ENCODE data around the gene DNAJB14.

DNAJB14 gene

DNA sequence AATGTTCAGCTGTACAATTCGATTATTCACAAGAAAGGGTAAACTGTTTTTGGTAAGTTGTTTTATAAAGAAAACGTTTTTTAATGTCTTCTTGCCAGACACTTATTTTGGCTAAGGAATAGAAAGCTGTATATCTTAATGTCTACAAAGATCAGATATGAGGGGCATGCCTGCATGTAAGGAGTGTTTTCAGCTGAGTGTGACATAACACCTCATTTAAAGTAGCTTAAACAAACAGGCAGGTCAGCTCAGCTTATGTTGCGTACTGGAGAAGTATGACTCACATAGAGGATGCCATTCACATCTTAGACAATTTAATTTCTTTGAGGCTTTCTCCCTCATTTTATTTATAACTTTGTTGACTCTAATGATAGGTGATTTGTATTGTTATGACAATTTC lies 82.6 kb downstream of the DNAJB14 start:
- Mint-ChIP-seq H3K4me3 (no peak overlapping the region), H3K36me3 (ENCODE audit: low read depth) (peaks cover 84% of the 10 kb centered on the region)

GRCh38 chr4:99861120-99861905 lies 85.1 kb downstream of the DNAJB14 start:
- Mint-ChIP-seq H3K4me3 (peak overlapping the region; percentile 38), H3K27me3 (no peaks in the 10 kb centered on the region), H3K27ac (peak overlapping the region; percentile 91), H3K4me1 (ENCODE audit: low read depth) (peaks cover 54% of the 10 kb centered on the region), H3K36me3 (ENCODE audit: low read depth) (peaks cover 82% of the 10 kb centered on the region), H3K9me3 (no peaks in the 10 kb centered on the region)
- DNase-seq: no peak

More for the DNA sequence above, 82.6 kb downstream of the DNAJB14 start:
- peaks cover 45% of the 10 kb centered on the region for H3K4me1 Mint-ChIP-seq (ENCODE audit: low read depth)
- H3K27ac Mint-ChIP-seq: no peak overlapping the region
- no peaks in the 10 kb centered on the region for H3K9me3 Mint-ChIP-seq
- H3K27me3 Mint-ChIP-seq: no peaks in the 10 kb centered on the region
- DNase-seq: no peak

DNA sequence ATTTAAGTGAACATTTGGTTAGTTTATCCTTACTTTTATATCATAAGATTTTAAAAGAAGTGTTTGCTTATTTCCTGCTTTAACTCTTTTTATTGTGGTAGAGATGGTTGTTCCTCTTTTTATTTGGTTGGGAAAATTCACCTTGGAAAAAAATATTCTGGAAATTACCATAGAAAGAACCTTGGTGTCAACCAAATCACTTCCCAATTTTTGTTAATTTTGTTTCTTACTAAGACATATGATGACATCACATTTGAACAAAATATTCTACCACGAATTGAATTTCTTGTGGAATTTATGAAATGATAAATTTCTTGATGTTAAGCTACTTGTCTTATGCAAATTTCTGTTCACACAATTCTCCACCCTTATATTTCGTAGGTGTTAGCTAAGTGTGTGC lies 85.9 kb downstream of the DNAJB14 start:
- no peak for DNase-seq
- no peaks in the 10 kb centered on the region for H3K27me3 Mint-ChIP-seq
- no peak overlapping the region for H3K4me3 Mint-ChIP-seq
- peaks cover 80% of the 10 kb centered on the region for H3K36me3 Mint-ChIP-seq (ENCODE audit: low read depth)
- H3K4me1 Mint-ChIP-seq (ENCODE audit: low read depth): peaks cover 61% of the 10 kb centered on the region
- no peak overlapping the region for H3K27ac Mint-ChIP-seq
- H3K9me3 Mint-ChIP-seq: no peaks in the 10 kb centered on the region

- no peaks in the 10 kb centered on the region for H3K9me3 Mint-ChIP-seq
- H3K27ac Mint-ChIP-seq: peak overlapping the region; percentile 1
- DNase-seq: no peak
- H3K36me3 Mint-ChIP-seq (ENCODE audit: low read depth): peaks cover 80% of the 10 kb centered on the region
- no peaks in the 10 kb centered on the region for H3K27me3 Mint-ChIP-seq
- no peak overlapping the region for H3K4me3 Mint-ChIP-seq
- H3K4me1 Mint-ChIP-seq (ENCODE audit: low read depth): peaks cover 70% of the 10 kb centered on the region
Observed at GRCh38 chr4:99859618-99860017, 86.8 kb downstream of the DNAJB14 start.

GRCh38 chr4:99857307-99857706 lies 89.1 kb downstream of the DNAJB14 start:
- DNase-seq: no peak
- H3K36me3 Mint-ChIP-seq (ENCODE audit: low read depth): peaks cover 82% of the 10 kb centered on the region
- H3K9me3 Mint-ChIP-seq: no peaks in the 10 kb centered on the region
- H3K4me3 Mint-ChIP-seq: peak overlapping the region; percentile 66
- peak overlapping the region; percentile 96 for H3K27ac Mint-ChIP-seq
- peaks cover 84% of the 10 kb centered on the region for H3K4me1 Mint-ChIP-seq (ENCODE audit: low read depth)
- H3K27me3 Mint-ChIP-seq: no peaks in the 10 kb centered on the region

DNA sequence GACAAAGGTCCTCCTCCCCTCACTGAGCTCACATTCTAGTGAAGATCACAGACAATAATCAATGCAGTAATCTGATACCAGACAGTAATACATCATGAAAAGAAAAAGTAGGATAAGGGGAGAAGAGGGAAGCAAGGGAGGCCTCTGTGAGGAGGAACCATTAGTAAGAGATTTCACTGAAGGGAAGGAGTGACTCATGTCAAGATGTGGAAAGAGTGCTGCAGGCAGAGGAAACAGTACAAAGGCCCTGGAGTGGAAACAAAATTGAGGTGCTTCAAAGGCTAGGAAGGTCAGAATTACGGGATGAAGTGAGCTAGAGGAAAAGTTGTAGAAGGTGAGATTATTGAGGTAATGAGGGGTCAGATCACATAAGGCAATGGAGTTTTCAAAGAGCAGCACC lies 90.3 kb downstream of the DNAJB14 start:
- Mint-ChIP-seq H3K27ac (peak overlapping the region; percentile 96), H3K4me3 (peak overlapping the region; percentile 66), H3K36me3 (ENCODE audit: low read depth) (peaks cover 73% of the 10 kb centered on the region), H3K27me3 (no peaks in the 10 kb centered on the region), H3K4me1 (ENCODE audit: low read depth) (peaks cover 81% of the 10 kb centered on the region), H3K9me3 (no peaks in the 10 kb centered on the region)
- DNase-seq: no peak

DNA sequence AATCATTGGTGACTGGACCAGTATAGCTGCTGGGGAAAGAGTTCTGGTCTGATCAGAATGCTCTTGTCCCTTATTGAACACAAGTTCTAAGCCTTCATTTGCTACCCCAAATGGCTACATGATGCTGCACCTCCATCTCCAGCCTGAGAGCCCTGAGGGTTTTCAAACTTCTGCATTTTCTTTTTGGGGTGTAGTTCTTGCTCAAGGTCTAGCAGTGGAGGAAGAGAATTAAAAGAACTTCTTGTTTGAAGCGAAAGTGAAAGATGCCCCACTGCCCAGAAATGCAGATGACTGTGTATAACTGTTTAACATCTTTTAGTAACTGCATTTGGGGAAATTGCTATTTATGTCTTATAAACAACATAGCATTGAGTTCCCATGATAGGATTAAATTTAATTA lies 90.7 kb downstream of the DNAJB14 start:
- H3K27ac Mint-ChIP-seq: peak overlapping the region; percentile 90
- peaks cover 73% of the 10 kb centered on the region for H3K36me3 Mint-ChIP-seq (ENCODE audit: low read depth)
- H3K4me3 Mint-ChIP-seq: peak overlapping the region; percentile 47
- H3K9me3 Mint-ChIP-seq: no peaks in the 10 kb centered on the region
- no peak for DNase-seq
- H3K4me1 Mint-ChIP-seq (ENCODE audit: low read depth): peaks cover 81% of the 10 kb centered on the region
- H3K27me3 Mint-ChIP-seq: no peaks in the 10 kb centered on the region

GRCh38 chr4:99853999-99854398 lies 92.4 kb downstream of the DNAJB14 start:
- peaks cover 67% of the 10 kb centered on the region for H3K36me3 Mint-ChIP-seq (ENCODE audit: low read depth)
- no peak for DNase-seq
- H3K27ac Mint-ChIP-seq: no peak overlapping the region
- no peaks in the 10 kb centered on the region for H3K27me3 Mint-ChIP-seq
- no peaks in the 10 kb centered on the region for H3K9me3 Mint-ChIP-seq
- H3K4me1 Mint-ChIP-seq (ENCODE audit: low read depth): peaks cover 84% of the 10 kb centered on the region
- no peak overlapping the region for H3K4me3 Mint-ChIP-seq

DNA sequence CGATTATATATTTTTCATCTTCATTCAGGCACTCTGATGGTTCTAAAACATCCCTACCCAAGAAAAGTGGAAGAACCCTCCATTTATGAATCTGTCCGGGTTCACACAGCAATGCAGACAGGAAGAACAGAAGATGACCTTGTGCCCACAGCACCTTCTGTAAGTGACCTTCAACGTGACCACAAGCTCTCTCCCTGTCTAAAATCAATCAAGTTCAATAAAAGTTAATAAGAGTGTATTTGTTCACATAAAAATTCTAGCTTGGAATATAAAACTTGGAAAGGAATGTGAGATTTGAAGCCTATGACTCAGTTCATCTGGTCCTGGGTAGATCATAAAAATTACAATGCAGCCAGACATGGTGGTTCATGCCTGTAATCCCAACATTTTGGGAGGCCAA lies 93.2 kb downstream of the DNAJB14 start:
- H3K27ac Mint-ChIP-seq: peak overlapping the region; percentile 96
- no peak overlapping the region for H3K4me3 Mint-ChIP-seq
- peaks cover 89% of the 10 kb centered on the region for H3K4me1 Mint-ChIP-seq (ENCODE audit: low read depth)

GRCh38 chr4:99852199-99852749 lies 94.1 kb downstream of the DNAJB14 start:
- Mint-ChIP-seq H3K36me3 (ENCODE audit: low read depth) (peaks cover 66% of the 10 kb centered on the region), H3K9me3 (no peaks in the 10 kb centered on the region), H3K4me1 (ENCODE audit: low read depth) (peaks cover 92% of the 10 kb centered on the region), H3K27me3 (no peaks in the 10 kb centered on the region), H3K4me3 (peak overlapping the region; percentile 69), H3K27ac (peak overlapping the region; percentile 96)
- DNase-seq: peak; percentile 57

More for the DNA sequence above, 93.2 kb downstream of the DNAJB14 start:
- DNase-seq: no peak
- no peaks in the 10 kb centered on the region for H3K9me3 Mint-ChIP-seq
- peaks cover 68% of the 10 kb centered on the region for H3K36me3 Mint-ChIP-seq (ENCODE audit: low read depth)
- H3K27me3 Mint-ChIP-seq: no peaks in the 10 kb centered on the region

GRCh38 chr4:99848591-99849001 lies 97.8 kb downstream of the DNAJB14 start:
- peaks cover 86% of the 10 kb centered on the region for H3K4me1 Mint-ChIP-seq (ENCODE audit: low read depth)
- no peaks in the 10 kb centered on the region for H3K9me3 Mint-ChIP-seq
- peak overlapping the region; percentile 97 for H3K27ac Mint-ChIP-seq
- H3K27me3 Mint-ChIP-seq: no peaks in the 10 kb centered on the region
- H3K36me3 Mint-ChIP-seq (ENCODE audit: low read depth): peaks cover 64% of the 10 kb centered on the region
- peak overlapping the region; percentile 60 for H3K4me3 Mint-ChIP-seq
- peak; percentile 46 for DNase-seq

GRCh38 chr4:99847362-99847976 lies 98.9 kb downstream of the DNAJB14 start:
- no peaks in the 10 kb centered on the region for H3K27me3 Mint-ChIP-seq
- peak; percentile 43 for DNase-seq
- no peaks in the 10 kb centered on the region for H3K9me3 Mint-ChIP-seq
- peaks cover 78% of the 10 kb centered on the region for H3K4me1 Mint-ChIP-seq (ENCODE audit: low read depth)
- H3K36me3 Mint-ChIP-seq (ENCODE audit: low read depth): peaks cover 65% of the 10 kb centered on the region
- H3K27ac Mint-ChIP-seq: peak overlapping the region; percentile 97
- peak overlapping the region; percentile 60 for H3K4me3 Mint-ChIP-seq

DNA sequence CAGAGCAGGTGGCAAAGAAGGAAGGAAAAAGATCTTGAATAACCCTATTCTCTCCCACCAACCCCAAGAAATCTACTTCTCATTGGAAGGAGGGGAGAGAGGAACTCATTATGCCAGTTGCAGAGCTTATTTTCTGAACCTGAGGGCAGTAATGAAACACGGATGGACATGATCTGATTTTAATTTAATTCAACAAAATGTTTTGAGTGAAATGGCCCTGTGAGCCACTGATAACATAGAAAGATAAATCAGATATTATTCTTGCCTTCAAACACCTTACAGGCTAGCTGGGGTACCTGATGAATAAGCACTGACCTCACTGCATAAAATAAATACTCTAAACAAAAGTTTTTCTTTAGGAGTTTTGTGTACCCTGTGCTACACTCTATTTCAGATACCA lies 99.5 kb downstream of the DNAJB14 start:
- H3K36me3 Mint-ChIP-seq (ENCODE audit: low read depth): peaks cover 68% of the 10 kb centered on the region
- peaks cover 74% of the 10 kb centered on the region for H3K4me1 Mint-ChIP-seq (ENCODE audit: low read depth)
- no peaks in the 10 kb centered on the region for H3K27me3 Mint-ChIP-seq
- no peaks in the 10 kb centered on the region for H3K9me3 Mint-ChIP-seq
- H3K4me3 Mint-ChIP-seq: peak overlapping the region; percentile 60
- peak overlapping the region; percentile 97 for H3K27ac Mint-ChIP-seq
- DNase-seq: no peak

Measured in activated T-cell treated with anti-CD3 and anti-CD28 coated beads, Interleukin-2, amount 50 U/mL, for 24 hours (primary cell).